HG03520 (cell line): Measurements from ENCODE around the gene SLC34A3.
"Not testable (repeated sequence)": the region's sequence is repeated elsewhere in the genome, so short reads cannot be mapped to it uniquely, and the experiment has no call there.

ENCODE experiments used
- ATAC-seq: cut with Tn5 transposase; IDR thresholded peaks from one replicate; pipeline ENCODE4 v1.9.1; 2021; ENCODE audit warnings: mild to moderate bottlenecking, moderate library complexity; ENCODE audit not compliant: unreplicated experiment

Gene SLC34A3

DNA sequence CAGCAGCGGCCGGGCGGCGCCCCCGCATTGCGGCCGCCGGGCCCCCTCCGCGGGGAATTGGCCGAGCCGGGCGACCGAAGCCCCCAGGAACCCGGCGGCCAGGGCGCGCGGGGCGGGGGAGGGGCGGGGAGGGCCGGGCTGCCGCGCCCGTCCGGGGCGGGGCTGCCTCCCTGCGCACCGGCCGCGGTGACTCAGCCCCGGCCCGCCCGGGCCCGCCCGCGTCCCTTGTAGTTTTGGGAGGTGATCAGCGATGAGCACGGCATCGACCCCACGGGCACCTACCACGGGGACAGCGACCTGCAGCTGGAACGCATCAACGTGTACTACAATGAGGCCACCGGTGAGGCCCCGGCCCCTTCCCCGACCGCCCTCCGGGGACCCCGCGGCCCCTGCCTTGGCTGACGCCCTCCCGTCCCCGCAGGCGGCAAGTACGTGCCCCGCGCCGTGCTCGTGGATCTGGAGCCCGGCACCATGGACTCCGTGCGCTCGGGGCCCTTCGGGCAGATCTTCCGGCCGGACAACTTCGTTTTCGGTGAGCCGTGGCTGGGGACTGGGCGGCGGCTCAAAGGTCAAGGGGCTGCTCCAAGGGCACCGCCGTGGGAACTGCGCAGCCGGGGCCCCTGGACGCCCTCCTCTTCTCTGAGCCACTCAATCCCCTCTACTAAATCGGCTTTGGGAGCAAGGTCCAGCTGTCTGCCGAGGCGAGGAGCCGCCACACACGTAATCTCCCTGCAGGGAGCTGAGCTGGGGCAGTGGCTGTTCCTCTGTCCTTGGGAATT is 11.0 kb downstream of the SLC34A3 start:
- peak; percentile 9 for ATAC-seq

GRCh38 chr9:137242269-137243203 is 11.8 kb downstream of the SLC34A3 start:
- ATAC-seq = no peak

GRCh38 chr9:137243266-137243625 is 12.5 kb downstream of the SLC34A3 start:
- ATAC-seq = not testable (repeated sequence)

DNA sequence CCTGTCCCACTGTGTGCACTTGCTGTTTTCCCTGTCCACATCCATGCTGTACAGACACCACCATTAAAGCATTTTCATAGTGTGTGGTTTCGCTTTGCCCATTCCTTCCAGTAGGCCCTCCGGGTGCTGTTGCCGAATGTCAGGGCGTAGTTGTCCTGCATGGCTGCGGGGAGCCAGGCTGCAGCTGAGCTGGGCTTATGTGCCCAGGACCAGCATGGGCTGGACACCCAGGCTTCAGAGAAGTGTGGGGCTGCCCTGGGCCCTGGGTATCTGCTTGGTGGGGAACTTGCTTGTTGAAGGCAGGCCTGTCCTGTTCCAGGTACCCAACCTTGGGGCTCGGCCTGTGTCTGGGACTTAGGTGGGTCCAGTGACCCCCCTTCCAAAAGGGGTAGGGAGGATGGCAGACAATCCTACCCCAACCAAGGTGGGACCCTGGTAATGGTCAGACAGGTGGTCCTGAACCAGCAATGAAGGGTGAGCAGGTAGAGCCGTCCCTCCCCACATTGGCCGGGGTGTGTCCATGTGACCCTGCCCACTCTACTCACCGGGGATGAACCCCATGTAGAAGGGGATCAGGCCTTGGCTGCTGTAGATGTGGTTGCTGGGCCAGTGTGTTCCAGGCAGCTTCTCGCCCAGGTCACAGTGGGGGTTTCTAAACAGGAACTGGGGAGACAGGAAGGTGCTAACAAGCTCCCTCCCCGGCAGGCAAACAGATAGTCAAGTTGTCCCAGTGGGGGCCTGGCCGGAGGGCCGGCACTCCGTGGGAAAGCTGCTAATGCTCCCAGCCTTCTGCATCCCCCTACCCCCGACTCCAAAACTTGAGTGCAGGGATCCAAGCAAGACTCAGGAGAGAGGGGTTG is 13.2 kb downstream of the SLC34A3 start:
- no peak for ATAC-seq

DNA sequence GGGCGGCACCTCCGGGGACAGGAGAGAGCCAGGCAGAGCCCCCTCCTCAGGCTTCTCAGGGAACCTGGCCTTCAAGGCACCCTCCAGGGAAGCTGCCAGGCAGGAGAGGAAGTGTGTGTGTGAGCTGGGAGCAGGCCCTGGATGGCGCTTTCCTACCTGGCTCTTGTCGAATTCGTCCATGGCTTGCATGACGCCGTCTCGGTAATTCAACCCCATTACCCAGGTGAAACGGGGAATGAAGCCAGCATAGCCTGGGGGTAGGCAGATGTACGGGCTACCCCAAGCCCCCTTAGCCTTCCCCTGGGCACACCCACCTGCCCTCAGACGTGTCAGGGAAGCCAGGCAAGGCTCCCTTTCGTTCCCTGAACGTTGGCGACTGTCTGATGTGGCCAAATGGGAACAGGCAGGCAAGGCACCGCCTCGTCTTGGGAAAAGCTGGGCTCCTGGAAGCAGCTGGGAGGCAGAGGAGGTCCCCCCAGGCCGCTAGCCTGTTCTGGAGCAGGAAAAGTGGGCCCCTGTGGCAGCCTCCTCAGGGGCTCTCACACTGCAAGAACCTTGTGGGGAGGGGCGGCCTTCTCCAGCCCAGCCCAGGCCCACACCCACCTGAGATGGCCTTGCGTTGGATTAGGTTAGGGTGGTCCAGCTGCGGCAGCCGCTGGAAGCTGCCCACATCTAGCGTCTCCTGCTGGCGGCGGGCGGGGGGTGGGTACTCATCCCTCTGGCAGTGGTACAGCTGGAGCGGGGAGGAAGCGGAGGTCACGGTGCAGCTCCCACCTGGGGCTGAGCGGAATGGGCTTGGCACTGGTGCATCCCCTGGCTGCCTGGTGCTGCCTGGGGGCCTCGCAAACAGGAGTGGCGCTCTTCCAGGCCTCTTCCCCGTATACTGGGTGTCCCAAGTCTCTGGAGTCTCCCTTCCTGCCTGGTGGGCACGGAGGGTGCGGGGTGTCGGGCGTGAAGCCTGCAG is 14.1 kb downstream of the SLC34A3 start:
- ATAC-seq = no peak

- no peak for ATAC-seq
Measured at GRCh38 chr9:137245450-137246421, 15.0 kb downstream of the SLC34A3 start.

GRCh38 chr9:137247135-137247915 is 16.6 kb downstream of the SLC34A3 start:
- no peak for ATAC-seq

DNA sequence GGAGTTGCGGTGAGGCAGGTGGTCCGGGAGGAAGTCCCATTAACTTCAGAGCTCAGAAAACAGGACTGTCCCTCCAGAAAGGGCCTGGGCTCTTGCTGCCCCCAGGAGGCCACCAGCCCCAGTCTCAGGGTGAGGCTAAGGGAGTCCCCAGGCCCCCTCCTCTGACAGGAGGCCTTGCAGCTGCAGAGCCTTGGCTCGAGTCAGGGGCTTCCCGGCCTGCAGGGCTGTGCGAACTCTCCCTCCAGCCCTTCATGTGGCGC is 17.1 kb downstream of the SLC34A3 start:
- ATAC-seq = no peak

DNA sequence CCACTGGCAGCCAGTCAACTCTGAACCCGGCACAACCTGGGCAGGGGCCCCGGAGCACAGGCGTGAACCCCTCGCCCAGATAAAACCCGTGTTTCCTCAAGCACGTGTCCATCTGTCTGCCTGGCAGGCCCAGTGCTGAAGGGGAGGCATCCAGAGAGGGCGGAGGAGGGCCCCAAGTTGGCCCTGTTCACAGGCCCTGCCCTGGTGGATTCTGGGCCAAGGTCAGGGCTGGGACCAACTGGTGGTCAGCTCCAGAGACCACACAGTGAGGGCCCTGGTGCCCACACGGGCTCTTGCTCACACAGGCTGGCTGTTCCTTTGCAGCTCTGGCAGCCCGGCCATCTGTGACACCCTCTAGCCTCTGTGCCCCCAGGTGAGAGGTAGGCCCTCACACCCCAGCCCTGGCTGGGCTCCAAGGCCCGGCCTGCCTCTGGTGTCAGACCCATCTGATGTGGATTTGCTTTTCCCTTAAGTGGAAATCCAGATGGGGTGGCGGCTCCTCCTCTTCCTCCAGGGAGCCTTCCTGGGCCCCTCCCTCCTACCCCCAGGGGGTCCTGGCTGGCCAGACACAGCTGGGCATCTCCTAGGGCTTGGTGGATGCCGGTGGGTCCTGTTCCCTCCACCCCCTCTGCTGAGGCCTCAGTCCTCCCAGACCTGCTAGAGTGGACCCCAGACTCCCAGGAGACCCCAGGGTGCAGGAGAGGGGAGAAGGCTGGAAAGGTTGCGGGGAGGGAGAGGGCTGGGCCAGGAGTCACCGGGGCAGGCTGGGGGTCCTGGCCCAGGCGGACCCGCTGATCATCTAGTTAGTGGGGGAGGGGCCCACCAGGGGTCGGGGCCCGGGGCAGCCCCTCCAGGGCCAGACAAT is 19.9 kb downstream of the SLC34A3 start:
- no peak for ATAC-seq

DNA sequence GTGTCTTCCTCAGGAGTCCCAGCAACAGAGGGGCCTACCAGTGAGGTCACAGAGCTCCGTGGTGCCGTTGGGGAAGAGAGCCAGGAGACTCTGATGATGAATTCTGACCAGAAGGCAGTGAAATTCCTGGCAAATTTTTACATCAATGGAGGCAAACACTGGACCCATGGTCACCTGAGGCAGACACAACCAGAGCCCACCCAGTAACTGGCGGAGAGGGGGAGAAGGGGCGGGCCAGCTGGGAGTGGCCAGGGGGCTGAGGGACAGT is 20.4 kb downstream of the SLC34A3 start, which contains the start of gene STPG3:
Gene STPG3, plus strand, starts transcription at position 93 of the 268 bp plus-strand sequence. Its CDS starts 1 bp downstream, at position 94.
- no peak for ATAC-seq

DNA sequence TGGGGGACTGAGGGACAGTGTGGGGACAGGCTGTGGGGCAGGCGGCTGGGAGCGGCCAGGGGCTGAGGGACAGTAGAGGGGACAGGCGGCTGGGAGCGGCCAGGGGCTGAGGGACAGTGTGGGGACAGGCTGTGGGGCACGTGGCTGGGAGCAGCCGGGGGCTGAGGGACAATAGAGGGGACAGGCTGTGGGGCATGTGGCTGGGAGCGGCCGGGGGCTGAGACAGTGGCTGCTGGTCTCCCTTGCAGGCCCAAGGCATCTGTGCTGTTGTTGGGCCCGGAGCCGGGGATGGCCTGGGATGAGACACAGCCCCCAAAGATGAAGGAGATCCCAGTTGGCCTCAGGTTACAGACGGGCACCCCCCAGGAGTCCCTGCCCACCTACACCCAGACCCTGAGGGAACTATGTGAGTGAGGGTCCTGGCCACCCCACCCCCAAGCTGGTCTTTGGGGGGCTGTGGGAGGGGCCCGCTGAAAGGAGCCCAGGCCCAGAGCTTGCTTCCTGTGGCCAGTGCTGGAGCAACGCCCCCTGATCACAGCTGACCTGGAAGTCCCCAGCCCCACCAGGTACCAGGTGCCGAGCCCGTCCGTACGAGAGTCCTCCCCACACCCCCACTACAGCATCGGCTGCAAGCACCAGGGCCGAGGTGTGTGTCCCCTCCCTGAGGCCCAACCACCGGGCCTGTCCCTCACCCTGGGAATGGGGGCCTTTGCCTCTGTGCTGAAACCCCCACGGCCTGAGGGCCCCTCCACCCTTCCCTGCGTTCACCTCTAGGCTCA is 21.0 kb downstream of the SLC34A3 start:
- ATAC-seq = no peak

DNA sequence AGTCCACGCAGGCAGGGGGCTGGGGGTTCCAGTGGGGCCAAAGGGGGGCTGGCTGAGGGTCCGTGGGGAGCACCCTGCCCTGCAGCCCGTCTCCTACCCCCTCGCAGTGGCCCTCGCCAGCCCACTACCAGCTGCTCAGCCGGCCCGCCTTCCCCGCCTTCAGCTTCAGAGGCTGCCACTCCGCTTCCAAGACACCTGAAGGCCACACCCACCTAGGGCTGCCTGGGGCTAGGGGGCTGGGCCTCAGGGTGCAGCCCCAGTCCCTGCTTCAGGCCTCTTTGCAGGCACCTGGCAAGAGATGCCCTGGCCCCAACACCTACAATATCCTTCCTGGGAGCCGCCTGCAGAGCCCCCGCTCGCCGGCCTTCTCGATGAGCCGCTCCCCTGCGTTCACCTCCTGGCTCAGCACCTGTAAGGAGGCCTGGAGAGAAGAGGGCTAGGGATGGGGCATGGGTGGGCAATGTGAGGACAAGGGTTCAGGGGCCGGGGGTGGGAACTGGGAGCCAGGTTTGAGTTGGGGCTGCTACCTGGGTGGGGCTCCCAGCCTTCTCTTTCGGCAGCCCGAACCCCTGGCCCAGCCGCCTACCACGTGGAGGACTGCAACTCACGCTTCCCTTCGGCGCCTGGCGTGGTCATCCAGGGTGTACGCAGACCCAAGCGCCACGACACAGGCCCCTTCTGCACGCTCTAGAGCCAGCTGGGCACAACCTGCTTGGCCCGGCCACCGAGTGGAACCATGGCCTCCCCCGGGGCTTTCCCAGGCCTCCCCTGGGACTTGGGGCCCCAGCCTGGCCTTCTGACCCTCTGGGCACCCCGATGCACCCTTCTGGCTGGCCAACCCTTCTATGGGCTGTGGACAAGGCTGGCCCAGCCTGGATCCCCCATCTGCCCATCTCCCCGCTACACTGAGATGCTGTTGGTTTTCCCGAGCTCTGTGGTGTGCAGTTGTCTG is 22.1 kb downstream of the SLC34A3 start:
- ATAC-seq = no peak

GRCh38 chr9:137253717-137254623 is 23.3 kb downstream of the SLC34A3 start:
- ATAC-seq = no peak

DNA sequence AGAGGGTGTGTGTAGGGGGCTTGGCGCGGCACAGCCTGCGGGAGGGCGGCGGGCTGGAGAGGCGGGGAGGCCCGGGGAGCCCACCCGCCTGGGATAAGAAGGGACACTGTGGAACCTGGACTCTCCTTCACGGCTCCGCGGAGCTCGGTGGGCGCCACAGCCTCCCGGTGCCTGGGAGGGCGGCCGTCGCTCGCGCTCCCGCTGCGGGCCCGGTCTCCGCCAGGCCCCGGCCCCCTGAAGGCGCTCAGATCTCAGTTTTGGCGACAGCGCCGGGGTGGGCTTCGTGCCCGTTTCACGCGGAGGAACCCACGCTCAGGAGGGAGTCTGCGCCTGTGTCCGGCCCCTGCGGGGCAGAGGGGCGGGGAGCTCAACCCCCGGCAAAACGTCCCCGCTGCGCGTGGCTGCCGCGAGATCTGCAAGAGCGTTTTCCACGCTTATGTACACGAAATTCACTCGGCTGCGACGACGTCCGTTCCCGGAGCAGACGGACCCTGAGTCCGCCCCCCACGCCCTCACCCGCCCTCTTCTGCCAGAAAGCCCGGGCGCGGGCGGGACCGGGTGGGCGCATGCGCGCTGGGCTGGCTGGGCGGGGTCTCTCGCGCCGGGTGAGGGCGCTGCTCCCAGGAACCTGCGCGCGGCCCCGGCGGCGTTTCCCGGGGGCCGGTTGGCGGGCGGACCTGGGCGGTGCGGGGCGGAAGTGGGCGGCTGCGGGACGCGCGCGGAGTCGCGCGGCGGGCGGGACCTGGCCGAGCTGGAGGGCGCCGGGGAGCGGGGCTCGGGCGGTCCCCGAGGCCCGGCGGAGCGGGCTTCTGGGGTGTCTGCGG is 24.1 kb downstream of the SLC34A3 start, which contains the start of gene NELFB:
Gene NELFB, plus strand, starts transcription at position 704 of the 824 bp plus-strand sequence.
- peak; percentile 64 for ATAC-seq
